ENCODE results near the gene CIAPIN1. TPM values are rescaled to one million over a fixed set of nuclear protein-coding genes. Genes with fewer than 3 reads are reported as not detected.

CIAPIN1 gene
- total RNA-seq, 1 donor from 2014 or later: 68.2 TPM

GRCh38 chr16:57474671-57475661, 27.8 kb upstream of the CIAPIN1 start:
- H3K27me3 Mint-ChIP-seq: no peaks in the 10 kb centered on the region
- no peak overlapping the region for H3K4me3 Mint-ChIP-seq
- no peak overlapping the region for H3K27ac Mint-ChIP-seq
- peaks cover 10% of the 10 kb centered on the region for H3K36me3 Mint-ChIP-seq
- no peak for TF ChIP-seq CTCF (conservative IDR thresholded peaks at IDR 0.05)
- no peaks in the 10 kb centered on the region for H3K9me3 Mint-ChIP-seq
- DNase-seq (ENCODE audit: extremely low spot score, unreplicated experiment): no peak
- peaks cover 33% of the 10 kb centered on the region for H3K4me1 Mint-ChIP-seq (ENCODE audit: unreplicated experiment)

GRCh38 chr16:57473906-57474305, 26.7 kb upstream of the CIAPIN1 start:
- Mint-ChIP-seq H3K4me1 (ENCODE audit: unreplicated experiment) (peaks cover 26% of the 10 kb centered on the region), H3K9me3 (no peaks in the 10 kb centered on the region), H3K27ac (no peak overlapping the region), H3K4me3 (no peak overlapping the region), H3K27me3 (no peaks in the 10 kb centered on the region), H3K36me3 (peaks cover 10% of the 10 kb centered on the region)
- no peak for TF ChIP-seq CTCF (conservative IDR thresholded peaks at IDR 0.05)
- DNase-seq (ENCODE audit: extremely low spot score, unreplicated experiment): no peak

- no peak for TF ChIP-seq CTCF (conservative IDR thresholded peaks at IDR 0.05)
- Mint-ChIP-seq H3K4me1 (ENCODE audit: unreplicated experiment) (peaks cover 20% of the 10 kb centered on the region), H3K27me3 (no peaks in the 10 kb centered on the region), H3K36me3 (peaks cover 16% of the 10 kb centered on the region), H3K4me3 (no peak overlapping the region), H3K27ac (no peak overlapping the region), H3K9me3 (no peaks in the 10 kb centered on the region)
- DNase-seq (ENCODE audit: extremely low spot score, unreplicated experiment): no peak
These were observed 26.1 kb upstream of the CIAPIN1 start for GRCh38 chr16:57473176-57473840.

GRCh38 chr16:57472665-57473060, 25.5 kb upstream of the CIAPIN1 start:
- TF ChIP-seq CTCF (conservative IDR thresholded peaks at IDR 0.05): no peak
- Mint-ChIP-seq H3K4me1 (ENCODE audit: unreplicated experiment) (peaks cover 19% of the 10 kb centered on the region), H3K4me3 (no peak overlapping the region), H3K27ac (peak overlapping the region; percentile 92), H3K36me3 (peaks cover 21% of the 10 kb centered on the region), H3K27me3 (no peaks in the 10 kb centered on the region), H3K9me3 (no peaks in the 10 kb centered on the region)
- no peak for DNase-seq (ENCODE audit: extremely low spot score, unreplicated experiment)

GRCh38 chr16:57471852-57472664, 24.9 kb upstream of the CIAPIN1 start:
- Mint-ChIP-seq H3K36me3 (peaks cover 24% of the 10 kb centered on the region), H3K27me3 (no peaks in the 10 kb centered on the region), H3K4me1 (ENCODE audit: unreplicated experiment) (peaks cover 19% of the 10 kb centered on the region), H3K4me3 (peak overlapping the region; percentile 59), H3K27ac (peak overlapping the region; percentile 92), H3K9me3 (no peaks in the 10 kb centered on the region)
- TF ChIP-seq CTCF (conservative IDR thresholded peaks at IDR 0.05): no peak
- no peak for DNase-seq (ENCODE audit: extremely low spot score, unreplicated experiment)
